Body of pancreas (tissue), 4 donors: Measurements from ENCODE around the gene USP5.

Source experiments
- CTCF ChIP-seq, 7 experiments: fragments of 450-650 bp in 4 of 7; fragments of 200-600 bp in 3 of 7; sonication (generic) in 3 of 7; IDR thresholded peaks; one replicate each; pipeline ENCODE4 v1.5.1; 2016 to 2019; ENCODE audit warnings: antibody characterized with exemption in 7 of 7
- POLR2A ChIP-seq, 3 donors: fragments of 450-650 bp; IDR thresholded peaks; one replicate each; pipeline ENCODE4 v1.6.1; 2016; ENCODE audit warnings: antibody characterized with exemption in 3 of 3, mild to moderate bottlenecking in 2 of 3

- TF ChIP-seq CTCF (IDR thresholded peaks at IDR 0.05): no peak
- TF ChIP-seq POLR2A (IDR thresholded peaks at IDR 0.05): no peak
These were observed 39.7 kb downstream of the USP5 start for GRCh38 chr12:6891646-6892001.
